ENCODE data around the gene DNAJC7. TPM values are rescaled to one million over a fixed set of nuclear protein-coding genes. Genes with fewer than 3 reads are reported as not detected.

Gene DNAJC7
- total and polyA plus RNA-seq, 9 of the 15 experiments (the other 6 are each of a cell fraction or from before 2014, with no cell fraction given), result 85.8 to 262 (median 157) TPM

GRCh38 chr17:41977991-41978390 is 39.2 kb downstream of the DNAJC7 start (continued):
- TF ChIP-seq REST (IDR thresholded peaks at IDR 0.05; ENCODE audit: borderline replicate concordance), result no peak
- TF ChIP-seq REST (CRISPR knock-in tag; IDR thresholded peaks at IDR 0.05; ENCODE audit: low read depth), result no peak
- no peak for TF ChIP-seq MCM7 (IDR thresholded peaks at IDR 0.05)
- TF ChIP-seq ZBTB40 (IDR thresholded peaks at IDR 0.05), result no peak
- no peak for TF ChIP-seq ZBTB40 (CRISPR knock-in tag; IDR thresholded peaks at IDR 0.05)
- no peak for TF ChIP-seq KAT2B (IDR thresholded peaks at IDR 0.05; ENCODE audit: low read depth, low read length)
- TF ChIP-seq GTF2F1 (IDR thresholded peaks at IDR 0.05; ENCODE audit: low read depth, low read length), result no peak
- no peak for TF ChIP-seq ZBTB26 (CRISPR knock-in tag; IDR thresholded peaks at IDR 0.05)
- no peak for TF ChIP-seq TCFL5 (CRISPR knock-in tag; conservative IDR thresholded peaks at IDR 0.05)
- no peak for TF ChIP-seq MCM2 (IDR thresholded peaks at IDR 0.05; ENCODE audit: low read depth)
